ENCODE measurements around the gene NAV2. TPM values are rescaled to one million over a fixed set of nuclear protein-coding genes. Genes with fewer than 3 reads are reported as not detected.

Gene NAV2
- total RNA-seq, 1 experiment from 2014 or later: 22.7 TPM

GRCh38 chr11:20007386-20007785, 294.7 kb downstream of the NAV2 start:
- in situ Hi-C loops (cut with HindIII; ENCODE audit: low pct_unique_long_range_greater_than_20kb, low sequenced_read_pairs) (no loop called here), intact Hi-C loops (cut with micrococcal nuclease; ENCODE audit: unreplicated experiment) (no loop called here)
- Histone ChIP-seq H3K27me3 (ENCODE audit: control insufficient read depth, insufficient read depth, low read length) (no peaks in the 10 kb centered on the region), H3K4me3 (ENCODE audit: low read depth in 2 of 2, low read length in 2 of 2) (no peak overlapping the region), H3K9me3 (ENCODE audit: control insufficient read depth, insufficient read depth, low read depth, low read length) (no peaks in the 10 kb centered on the region), H3K36me3 (ENCODE audit: control insufficient read depth, insufficient read depth, low read length) (no peaks in the 10 kb centered on the region), H3K4me1 (ENCODE audit: control insufficient read depth, insufficient read depth, low read length) (no peaks in the 10 kb centered on the region), H3K27ac (ENCODE audit: low read length) (no peak overlapping the region)
- ChIA-PET CTCF (no interaction called here), POLR2A (no interaction called here)
- no TSS peak for BruUV-seq (replicated peaks)
- ATAC-seq: no peak
- DNase-seq (ENCODE audit: low read depth, low spot score): no peak
- TF ChIP-seq TCF7L2 (IDR thresholded peaks at IDR 0.05; ENCODE audit: low read depth, low read length) (no peak), POLR2AphosphoS5 (IDR thresholded peaks at IDR 0.05; ENCODE audit: low read depth, low read length) (no peak), SIN3A (IDR thresholded peaks at IDR 0.05; ENCODE audit: borderline replicate concordance, insufficient read depth, low read depth, low read length) (no peak), REST (IDR thresholded peaks at IDR 0.05; ENCODE audit: insufficient read depth in 1 of 2, low read depth in 2 of 2, low read length in 1 of 2) (no peak)
- TF ChIP-seq, protein P1, sequence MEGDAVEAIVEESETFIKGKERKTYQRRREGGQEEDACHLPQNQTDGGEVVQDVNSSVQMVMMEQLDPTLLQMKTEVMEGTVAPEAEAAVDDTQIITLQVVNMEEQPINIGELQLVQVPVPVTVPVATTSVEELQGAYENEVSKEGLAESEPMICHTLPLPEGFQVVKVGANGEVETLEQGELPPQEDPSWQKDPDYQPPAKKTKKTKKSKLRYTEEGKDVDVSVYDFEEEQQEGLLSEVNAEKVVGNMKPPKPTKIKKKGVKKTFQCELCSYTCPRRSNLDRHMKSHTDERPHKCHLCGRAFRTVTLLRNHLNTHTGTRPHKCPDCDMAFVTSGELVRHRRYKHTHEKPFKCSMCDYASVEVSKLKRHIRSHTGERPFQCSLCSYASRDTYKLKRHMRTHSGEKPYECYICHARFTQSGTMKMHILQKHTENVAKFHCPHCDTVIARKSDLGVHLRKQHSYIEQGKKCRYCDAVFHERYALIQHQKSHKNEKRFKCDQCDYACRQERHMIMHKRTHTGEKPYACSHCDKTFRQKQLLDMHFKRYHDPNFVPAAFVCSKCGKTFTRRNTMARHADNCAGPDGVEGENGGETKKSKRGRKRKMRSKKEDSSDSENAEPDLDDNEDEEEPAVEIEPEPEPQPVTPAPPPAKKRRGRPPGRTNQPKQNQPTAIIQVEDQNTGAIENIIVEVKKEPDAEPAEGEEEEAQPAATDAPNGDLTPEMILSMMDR (IDR thresholded peaks at IDR 0.05): no peak

DNA sequence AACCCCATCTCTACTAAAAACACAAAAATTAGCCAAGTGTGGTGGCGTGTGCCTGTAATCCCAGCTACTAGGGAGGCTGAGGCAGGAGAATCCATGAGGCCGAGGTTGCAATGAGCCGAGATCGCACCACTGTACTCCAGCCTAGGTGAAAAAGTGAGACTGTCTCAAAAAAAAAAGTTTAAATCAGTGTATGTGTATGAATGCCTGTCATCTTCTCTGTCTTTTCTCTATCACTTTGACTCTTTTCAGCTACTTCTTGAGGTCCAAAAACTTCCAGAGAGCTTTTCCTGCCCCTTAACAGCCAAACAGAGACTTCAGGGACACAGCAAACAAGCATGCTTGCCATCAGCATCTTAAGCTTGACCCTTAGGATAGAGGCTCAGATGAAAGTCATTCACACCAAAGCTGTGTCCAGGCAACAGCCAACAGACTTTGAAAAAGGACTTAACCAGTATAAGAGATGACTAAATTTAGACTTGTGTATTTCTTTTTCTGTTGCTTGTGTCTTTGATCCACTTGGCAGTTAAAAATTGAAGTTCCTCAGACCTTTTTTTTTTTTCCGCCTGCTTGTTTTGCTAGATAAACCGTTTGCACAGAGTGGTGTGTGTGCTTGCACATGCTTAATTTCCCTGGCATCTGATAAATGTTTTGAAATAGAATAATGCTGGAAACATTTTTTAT, 295.7 kb downstream of the NAV2 start:
- DNase-seq (ENCODE audit: low read depth, low spot score) (no peak), ATAC-seq (no peak)
- Histone ChIP-seq H3K4me3 (ENCODE audit: low read depth in 2 of 2, low read length in 2 of 2) (no peak overlapping the region), H3K9me3 (ENCODE audit: control insufficient read depth, insufficient read depth, low read depth, low read length) (no peaks in the 10 kb centered on the region), H3K36me3 (ENCODE audit: control insufficient read depth, insufficient read depth, low read length) (no peaks in the 10 kb centered on the region), H3K27ac (ENCODE audit: low read length) (no peak overlapping the region), H3K4me1 (ENCODE audit: control insufficient read depth, insufficient read depth, low read length) (no peaks in the 10 kb centered on the region), H3K27me3 (ENCODE audit: control insufficient read depth, insufficient read depth, low read length) (no peaks in the 10 kb centered on the region)
- ChIA-PET CTCF (no interaction called here), POLR2A (no interaction called here)
- no TSS peak for BruUV-seq (replicated peaks)
- no peak for TF ChIP-seq REST (IDR thresholded peaks at IDR 0.05; ENCODE audit: insufficient read depth in 1 of 2, low read depth in 2 of 2, low read length in 1 of 2)
- TF ChIP-seq SIN3A (IDR thresholded peaks at IDR 0.05; ENCODE audit: borderline replicate concordance, insufficient read depth, low read depth, low read length): no peak
- no peak for TF ChIP-seq POLR2AphosphoS5 (IDR thresholded peaks at IDR 0.05; ENCODE audit: low read depth, low read length)
- TF ChIP-seq, protein P1 (IDR thresholded peaks at IDR 0.05): no peak
- no peak for TF ChIP-seq TCF7L2 (IDR thresholded peaks at IDR 0.05; ENCODE audit: low read depth, low read length)
- intact Hi-C loops (cut with micrococcal nuclease; ENCODE audit: unreplicated experiment): no loop called here
- in situ Hi-C loops (cut with HindIII; ENCODE audit: low pct_unique_long_range_greater_than_20kb, low sequenced_read_pairs): no loop called here
